Endodermal cell (in vitro differentiated cells): ENCODE data around the gene PCP4L1. TPM values are rescaled to one million over a fixed set of nuclear protein-coding genes. Genes with fewer than 3 reads are reported as not detected.
"Not testable (repeated sequence)": the region's sequence is repeated elsewhere in the genome, so short reads cannot be mapped to it uniquely, and the experiment has no call there.

Experiments
- DNase-seq: peaks from one replicate; pipeline ENCODE4 v3.0.0-alpha.2; 2017
- H3K27ac ChIP-seq: 2 replicates; pipeline ENCODE4 v1.5.1; 2013; ENCODE audit warnings: mild to moderate bottlenecking, low read depth, low read length, moderate library complexity
- H3K27me3 ChIP-seq: 2 replicates; pipeline ENCODE4 v1.6.1; 2013; ENCODE audit warnings: mild to moderate bottlenecking, low read length, moderate library complexity; ENCODE audit not compliant: insufficient read depth, control insufficient read depth, poor library complexity, severe bottlenecking
- H3K36me3 ChIP-seq: 2 replicates; pipeline ENCODE4 v1.7.0; 2013; ENCODE audit warnings: mild to moderate bottlenecking, low read length, moderate library complexity; ENCODE audit not compliant: control insufficient read depth, insufficient read depth
- H3K4me1 ChIP-seq: one replicate; pipeline ENCODE4 v1.7.0; 2013; ENCODE audit warnings: low read length; ENCODE audit not compliant: control insufficient read depth, insufficient read depth
- H3K4me3 ChIP-seq: 2 replicates; pipeline ENCODE4 v1.5.1; 2013; ENCODE audit warnings: mild to moderate bottlenecking, low read length, moderate library complexity
- H3K9ac ChIP-seq: 2 replicates; pipeline ENCODE4 v1.6.1; 2013; ENCODE audit warnings: mild to moderate bottlenecking, low read length, moderate library complexity; ENCODE audit not compliant: poor library complexity, severe bottlenecking; ENCODE audit errors: extremely low read depth
- H3K9me3 ChIP-seq: 2 replicates; pipeline ENCODE4 v1.6.1; 2013; ENCODE audit warnings: mild to moderate bottlenecking, low read length, moderate library complexity; ENCODE audit not compliant: control insufficient read depth
- H3K27ac Mint-ChIP-seq: 2 replicates; pipeline ENCODE4 v1.8.0; 2020; ENCODE audit warnings: mixed read lengths
- H3K27me3 Mint-ChIP-seq: 2 replicates; pipeline ENCODE4 v1.8.0; 2021; ENCODE audit warnings: mild to moderate bottlenecking, mixed read lengths; ENCODE audit not compliant: insufficient read depth
- H3K36me3 Mint-ChIP-seq: 2 replicates; pipeline ENCODE4 v1.8.0; 2020; ENCODE audit warnings: low read depth, mixed read lengths
- H3K4me1 Mint-ChIP-seq: 2 replicates; pipeline ENCODE4 v1.8.0; 2020; ENCODE audit warnings: mixed read lengths
- H3K4me3 Mint-ChIP-seq: 2 replicates; pipeline ENCODE4 v1.8.0; 2020; ENCODE audit warnings: mild to moderate bottlenecking, moderate library complexity, mixed read lengths
- H3K9me3 Mint-ChIP-seq: 2 replicates; pipeline ENCODE4 v1.8.0; 2020; ENCODE audit warnings: mild to moderate bottlenecking, mixed read lengths
- CTCF ChIP-seq: fragments of 200-600 bp; sonication (generic); conservative IDR thresholded peaks from 2 replicates; pipeline ENCODE4 v1.5.0; 2021; ENCODE audit warnings: antibody characterized with exemption, mild to moderate bottlenecking
- WGBS, 2 experiments: methylation state at CpG; one replicate each; pipeline versions ENCODE4 v1.1.5 to v1.1.7; 2013; ENCODE audit warnings: missing lambda C conversion rate in 2 of 2, mixed read lengths in 1 of 2; ENCODE audit not compliant: insufficient coverage in 1 of 2, insufficient read length in 1 of 2; 5-methylcytosine and 5-hydroxymethylcytosine counted together
- total RNA-seq, 2 donors: library from RNA; stranded (reverse); fragmentation: NEBNext Ultra II Directional in 1 of 2; extraction: Animal tissue kit (Norgen Biotek cat#: 25700) in 1 of 2; gene quantifications; 2 replicates in 1 of 2; 3 replicates in 1 of 2; pipeline ENCODE4 v1.2.1, GENCODE V29; 2021

Gene PCP4L1
- total RNA-seq, 2 donors from 2014 or later = 4.0 to 11.3 TPM

GRCh38 chr1:161220002-161220401, 38.5 kb upstream of the PCP4L1 start:
- Mint-ChIP-seq H3K9me3 (no peaks in the 10 kb centered on the region), H3K4me1 (peaks cover 64% of the 10 kb centered on the region), H3K27ac (no peak overlapping the region), H3K4me3 (no peak overlapping the region), H3K27me3 (no peaks in the 10 kb centered on the region), H3K36me3 (peaks cover 15% of the 10 kb centered on the region)
- Histone ChIP-seq H3K9ac (no peak overlapping the region), H3K27ac (no peak overlapping the region), H3K4me3 (no peak overlapping the region), H3K36me3 (peaks cover 4% of the 10 kb centered on the region), H3K9me3 (no peaks in the 10 kb centered on the region), H3K4me1 (peaks cover 8% of the 10 kb centered on the region), H3K27me3 (no peaks in the 10 kb centered on the region)
- DNase-seq = no peak
- 95 to 98% methylated on average over 4 to 5 of the region's 5 CpGs for WGBS, 2 experiments
- no peak for TF ChIP-seq CTCF

GRCh38 chr1:161222175-161223019, 36.1 kb upstream of the PCP4L1 start:
- Histone ChIP-seq H3K4me1 (peaks cover 14% of the 10 kb centered on the region), H3K9me3 (no peaks in the 10 kb centered on the region), H3K9ac (no peak overlapping the region), H3K36me3 (no peaks in the 10 kb centered on the region), H3K4me3 (peak overlapping the region; percentile 76), H3K27ac (no peak overlapping the region), H3K27me3 (no peaks in the 10 kb centered on the region)
- 97% methylated on average over 3 to 6 of the region's 6 CpGs for WGBS, 2 experiments
- Mint-ChIP-seq H3K36me3 (peaks cover 12% of the 10 kb centered on the region), H3K27ac (no peak overlapping the region), H3K9me3 (no peaks in the 10 kb centered on the region), H3K4me3 (peak overlapping the region; percentile 48), H3K4me1 (peaks cover 72% of the 10 kb centered on the region), H3K27me3 (no peaks in the 10 kb centered on the region)
- TF ChIP-seq CTCF = no peak
- DNase-seq = no peak

GRCh38 chr1:161223805-161224694, 34.5 kb upstream of the PCP4L1 start:
- no peaks in the 10 kb centered on the region for H3K27me3 Mint-ChIP-seq
- peak; percentile 71 for DNase-seq
- peak overlapping the region; percentile 48 for H3K4me3 Mint-ChIP-seq

GRCh38 chr1:161224695-161225087, 33.9 kb upstream of the PCP4L1 start:
- H3K27me3 ChIP-seq, H3K9ac ChIP-seq, H3K9me3 ChIP-seq, H3K4me3 Mint-ChIP-seq, H3K4me3 ChIP-seq, H3K9me3 Mint-ChIP-seq, DNase-seq, H3K27me3 Mint-ChIP-seq, H3K27ac ChIP-seq: not testable (repeated sequence)
- Histone ChIP-seq H3K4me1 (peaks cover 14% of the 10 kb centered on the region), H3K36me3 (peaks cover 14% of the 10 kb centered on the region)
- WGBS, 2 experiments = 87 to 95% methylated on average over 12 to 13 of the region's 13 CpGs
- Mint-ChIP-seq H3K4me1 (peaks cover 51% of the 10 kb centered on the region), H3K27ac (peak overlapping the region; percentile 85), H3K36me3 (peaks cover 20% of the 10 kb centered on the region)

More at GRCh38 chr1:161223805-161224694, 34.5 kb upstream of the PCP4L1 start:
- peak overlapping the region; percentile 76 for H3K4me3 ChIP-seq
- no peaks in the 10 kb centered on the region for H3K27me3 ChIP-seq
- no peaks in the 10 kb centered on the region for H3K9me3 ChIP-seq
- no peak overlapping the region for H3K27ac ChIP-seq
- no peak for TF ChIP-seq CTCF
- Mint-ChIP-seq H3K4me1 (peaks cover 57% of the 10 kb centered on the region), H3K27ac (peak overlapping the region; percentile 85), H3K36me3 (peaks cover 20% of the 10 kb centered on the region), H3K9me3 (no peaks in the 10 kb centered on the region)
- H3K36me3 ChIP-seq = peaks cover 13% of the 10 kb centered on the region
- whole genome bisulfite sequencing, 2 experiments = 87 to 97% methylated on average over 4 to 7 of the region's 7 CpGs
- H3K4me1 ChIP-seq = peaks cover 14% of the 10 kb centered on the region
- H3K9ac ChIP-seq = no peak overlapping the region
